SK-N-MC (cell line): Measurements from ENCODE around the gene WDR49.
"Not testable (repeated sequence)": the region's sequence is repeated elsewhere in the genome, so short reads cannot be mapped to it uniquely, and the experiment has no call there.

Source experiments
- DNase-seq: peaks from one replicate; pipeline ENCODE4 v3.0.0-alpha.2; 2011; ENCODE audit warnings: low read depth, low spot score
- H3K27ac ChIP-seq: fragments of 200-600 bp; sonication (generic); 2 replicates; pipeline ENCODE4 v1.5.1; 2016; ENCODE audit warnings: mixed run types
- H3K36me3 ChIP-seq: fragments of 200-600 bp; sonication (generic); 2 replicates; pipeline ENCODE4 v1.6.1; 2017; ENCODE audit warnings: antibody characterized with exemption, low read length, mixed read lengths; ENCODE audit not compliant: insufficient read depth
- H3K4me3 ChIP-seq: fragments of 200-600 bp; sonication (generic); 2 replicates; pipeline ENCODE4 v1.5.1; 2016
- H3K9ac ChIP-seq: fragments of 200-600 bp; sonication (generic); 2 replicates; pipeline ENCODE4 v1.8.0; 2017; ENCODE audit warnings: mixed run types, mixed read lengths; ENCODE audit not compliant: insufficient read length
- H3K9me3 ChIP-seq: fragments of 200-600 bp; sonication (generic); 2 replicates; pipeline ENCODE4 v1.6.1; 2017; ENCODE audit warnings: low read depth, mild to moderate bottlenecking, antibody characterized with exemption, low read length, moderate library complexity, mixed read lengths
- EZH2 ChIP-seq: fragments of 200-600 bp; sonication (generic); IDR thresholded peaks from one replicate; pipeline ENCODE4 v1.6.1; 2017; ENCODE audit warnings: antibody characterized with exemption
- FOXP2 ChIP-seq: optimal IDR thresholded peaks from 2 replicates; pipeline ENCODE3; 2011; ENCODE audit warnings: mild to moderate bottlenecking, moderate library complexity; ENCODE audit not compliant: insufficient read depth; ENCODE audit errors: extremely low read length, control extremely low read depth
- POLR2AphosphoS5 ChIP-seq: IDR thresholded peaks from 2 replicates; pipeline ENCODE4 v1.6.1; 2012; ENCODE audit warnings: mild to moderate bottlenecking, low read depth, low read length, borderline replicate concordance

The WDR49 gene

DNA sequence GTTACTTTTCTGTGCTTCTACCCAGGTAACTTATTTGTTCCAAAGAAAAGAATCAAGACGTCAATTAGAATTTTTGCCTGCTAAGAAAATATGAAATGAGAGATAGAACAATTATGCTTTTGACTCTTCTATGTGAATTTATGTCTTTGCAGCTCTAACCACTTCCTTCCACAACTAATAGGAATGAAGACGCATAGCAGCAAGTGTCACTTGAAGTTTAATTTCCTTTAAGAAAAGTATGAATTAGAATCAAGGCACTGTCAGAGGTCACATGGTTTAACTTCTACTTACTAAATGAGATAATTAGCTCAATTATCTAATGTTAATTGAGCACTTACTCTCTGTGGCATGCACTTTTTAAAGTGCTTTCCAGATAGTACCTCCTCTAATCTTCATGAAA, 3.3 kb downstream of the WDR49 start:
- no peaks in the 10 kb centered on the region for H3K9me3 ChIP-seq
- TF ChIP-seq EZH2 = no peak
- TF ChIP-seq POLR2AphosphoS5 = no peak
- TF ChIP-seq FOXP2 = no peak
- H3K9ac ChIP-seq = no peak overlapping the region
- H3K27ac ChIP-seq = no peak overlapping the region
- DNase-seq = peak; percentile 14
- no peak overlapping the region for H3K4me3 ChIP-seq
- H3K36me3 ChIP-seq = no peaks in the 10 kb centered on the region

DNA sequence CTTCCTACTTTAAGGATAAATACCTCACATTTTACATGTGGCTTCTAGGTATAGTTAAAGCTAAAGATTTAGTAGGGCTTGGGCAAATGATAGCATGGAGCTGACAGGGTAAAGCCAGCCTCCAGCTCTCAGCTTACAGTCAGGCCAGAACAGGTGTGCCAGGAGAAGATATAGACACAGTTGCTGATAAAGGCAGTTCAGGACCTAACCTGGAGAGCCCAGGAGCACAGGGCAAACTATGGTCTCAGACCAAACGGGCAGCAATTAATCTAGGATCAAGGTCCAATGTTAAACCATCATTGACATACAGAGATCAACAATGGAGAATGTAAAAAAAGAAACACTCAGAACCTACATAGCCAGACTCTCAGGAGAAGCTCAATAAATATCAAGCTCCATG, 4.0 kb downstream of the WDR49 start:
- no peak overlapping the region for H3K9ac ChIP-seq
- no peaks in the 10 kb centered on the region for H3K9me3 ChIP-seq
- DNase-seq = no peak
- H3K4me3 ChIP-seq = no peak overlapping the region
- no peaks in the 10 kb centered on the region for H3K36me3 ChIP-seq
- no peak for TF ChIP-seq POLR2AphosphoS5
- TF ChIP-seq EZH2 = no peak
- TF ChIP-seq FOXP2 = no peak
- no peak overlapping the region for H3K27ac ChIP-seq

DNA sequence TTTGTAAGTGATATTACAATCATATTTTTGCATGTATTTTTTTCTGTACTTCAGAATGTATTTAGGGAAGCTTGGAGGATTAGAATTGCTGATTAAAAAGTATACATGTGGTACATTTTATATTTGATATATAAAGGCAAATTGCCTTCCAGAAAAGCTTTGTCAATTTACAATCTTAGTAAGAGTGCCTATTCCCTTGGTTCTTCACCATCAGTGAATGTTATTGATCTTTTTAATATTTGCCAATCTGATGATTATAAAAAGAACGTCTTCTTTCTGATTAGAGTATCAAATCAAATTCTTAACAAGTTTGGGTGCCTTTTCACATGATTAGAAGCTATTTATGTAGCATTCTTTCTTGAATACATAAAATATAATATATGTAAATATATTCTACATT, 9.1 kb downstream of the WDR49 start:
- H3K27ac ChIP-seq = no peak overlapping the region
- no peaks in the 10 kb centered on the region for H3K36me3 ChIP-seq
- no peak overlapping the region for H3K4me3 ChIP-seq
- no peak for DNase-seq
- peaks cover 8% of the 10 kb centered on the region; the same call in 1 of the 2 replicates for H3K9me3 ChIP-seq
- no peak for TF ChIP-seq FOXP2
- TF ChIP-seq EZH2 = no peak
- TF ChIP-seq POLR2AphosphoS5 = no peak
- no peak overlapping the region for H3K9ac ChIP-seq

DNA sequence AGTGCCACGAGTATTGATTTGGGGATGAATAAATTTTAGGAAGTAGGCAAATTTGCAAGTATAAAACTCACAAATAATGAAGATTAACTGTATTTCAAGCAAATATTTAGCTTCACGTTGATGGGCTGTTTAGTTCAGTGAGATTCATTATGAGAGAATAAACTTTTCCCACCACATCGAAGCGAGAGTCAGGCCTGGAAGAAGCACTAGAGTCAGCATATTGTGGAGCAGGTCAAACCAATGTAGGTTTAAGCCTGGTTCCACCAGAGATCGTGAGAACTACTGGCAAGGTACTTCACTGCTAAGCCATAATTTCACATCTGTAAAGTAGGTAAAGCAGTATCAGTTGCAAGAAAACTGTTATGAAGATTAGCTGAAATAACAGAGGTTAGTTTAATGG, 22.3 kb downstream of the WDR49 start:
- TF ChIP-seq EZH2 (no peak), FOXP2 (no peak), POLR2AphosphoS5 (no peak)

DNA sequence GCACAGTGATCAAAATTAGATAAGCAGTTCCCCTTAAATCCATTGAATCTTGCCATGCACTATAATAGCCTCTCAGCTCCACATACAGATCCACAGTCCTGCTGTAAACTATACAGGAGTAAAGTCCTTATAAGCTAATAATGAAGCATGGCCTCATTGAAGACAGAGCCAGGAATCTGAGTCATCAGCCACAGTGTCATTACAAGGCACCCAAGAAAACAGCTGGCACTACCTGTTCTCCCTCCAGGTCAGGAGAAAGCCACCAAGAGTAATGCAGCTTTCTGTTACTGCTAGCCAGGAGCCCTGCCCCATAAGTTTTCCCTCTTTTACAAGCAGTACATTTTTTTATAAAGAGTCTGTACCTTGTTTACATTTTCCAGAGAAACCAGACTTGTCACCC, 27.3 kb downstream of the WDR49 start:
- H3K27ac ChIP-seq = no peak overlapping the region
- TF ChIP-seq POLR2AphosphoS5 = no peak
- no peak for TF ChIP-seq FOXP2
- no peak for TF ChIP-seq EZH2
- H3K9me3 ChIP-seq = no peaks in the 10 kb centered on the region

More for the DNA sequence above, 22.3 kb downstream of the WDR49 start:
- DNase-seq = no peak
- H3K9ac ChIP-seq = no peak overlapping the region
- no peak overlapping the region for H3K4me3 ChIP-seq
- H3K9me3 ChIP-seq = no peaks in the 10 kb centered on the region
- no peaks in the 10 kb centered on the region for H3K36me3 ChIP-seq
- H3K27ac ChIP-seq = no peak overlapping the region

DNA sequence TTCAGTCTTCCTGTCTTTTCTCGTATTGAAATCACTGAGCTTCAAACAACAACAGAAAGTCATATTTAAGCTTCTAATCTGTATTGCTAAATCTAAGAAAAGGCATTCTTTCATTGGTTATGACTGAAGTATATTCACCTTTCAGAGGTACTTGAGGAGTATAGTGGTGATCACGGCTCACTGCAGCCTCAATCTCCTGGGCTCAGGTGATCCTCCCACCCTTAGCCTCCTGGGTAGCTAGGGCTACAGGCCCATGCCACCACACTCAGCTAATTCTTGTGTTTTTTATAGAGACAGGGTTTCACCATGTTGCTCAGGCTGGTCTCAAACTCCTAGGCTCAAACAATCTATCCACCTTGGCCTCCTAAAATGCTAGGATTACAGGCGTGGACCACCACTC, 38.7 kb downstream of the WDR49 start:
- H3K9ac ChIP-seq = no peak overlapping the region
- no peak overlapping the region for H3K4me3 ChIP-seq
- H3K36me3 ChIP-seq = no peaks in the 10 kb centered on the region
- H3K9me3 ChIP-seq = no peaks in the 10 kb centered on the region
- no peak for TF ChIP-seq EZH2
- TF ChIP-seq FOXP2 = no peak
- no peak for TF ChIP-seq POLR2AphosphoS5
- DNase-seq = no peak
- no peak overlapping the region for H3K27ac ChIP-seq

More for the DNA sequence above, 27.3 kb downstream of the WDR49 start:
- no peak overlapping the region for H3K9ac ChIP-seq
- H3K36me3 ChIP-seq = no peaks in the 10 kb centered on the region
- no peak overlapping the region for H3K4me3 ChIP-seq
- DNase-seq = no peak

DNA sequence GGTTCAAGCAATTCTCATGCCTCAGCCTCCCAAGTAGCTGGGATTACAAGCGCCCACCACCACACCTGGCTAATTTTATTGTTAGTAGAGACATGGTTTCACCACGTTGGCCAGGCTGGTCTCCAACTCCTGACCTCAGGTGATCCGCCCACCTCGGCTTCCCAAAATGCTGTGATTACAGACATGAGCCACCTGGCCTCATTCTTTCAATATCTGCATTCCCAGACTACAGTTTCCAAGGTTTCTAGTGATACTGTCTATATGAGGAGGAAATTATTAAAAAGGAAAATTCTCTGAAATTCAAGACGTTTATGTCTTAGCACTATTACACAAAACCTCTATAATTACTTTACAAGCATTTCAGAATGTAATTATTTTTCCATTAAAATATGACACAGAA, 39.5 kb downstream of the WDR49 start:
- not testable (repeated sequence) for H3K4me3 ChIP-seq, DNase-seq, H3K9ac ChIP-seq

GRCh38 chr3:167611718-167612117, 42.0 kb downstream of the WDR49 start:
- TF ChIP-seq FOXP2 (no peak), EZH2 (no peak), POLR2AphosphoS5 (no peak)
- no peak for DNase-seq

More for the DNA sequence above, 39.5 kb downstream of the WDR49 start:
- H3K27ac ChIP-seq, H3K9me3 ChIP-seq, H3K36me3 ChIP-seq: not testable (repeated sequence)

DNA sequence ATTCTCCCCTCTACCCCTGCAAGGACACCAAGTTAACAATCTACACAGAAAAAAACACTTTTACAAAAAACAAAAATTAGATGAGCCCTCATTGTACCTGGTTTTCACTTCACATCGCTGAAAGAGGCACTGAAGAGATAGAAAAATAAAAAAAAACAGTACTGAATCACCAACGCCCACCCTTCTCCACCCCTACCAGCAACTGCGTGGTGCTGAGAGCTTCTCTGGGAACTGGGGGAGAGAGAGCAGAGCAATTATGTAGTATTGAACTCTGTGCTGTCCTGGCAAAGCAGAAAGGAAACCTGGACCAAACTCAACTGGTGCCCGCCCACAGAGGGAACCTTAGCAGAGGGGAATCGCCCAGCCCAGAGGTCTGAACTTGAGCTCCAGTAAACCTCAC, 44.6 kb downstream of the WDR49 start:
- Histone ChIP-seq H3K4me3 (no peak overlapping the region), H3K36me3 (no peaks in the 10 kb centered on the region), H3K9me3 (no peaks in the 10 kb centered on the region), H3K27ac (no peak overlapping the region), H3K9ac (no peak overlapping the region)
- DNase-seq = no peak
- no peak for TF ChIP-seq EZH2
- TF ChIP-seq FOXP2 = no peak
- no peak for TF ChIP-seq POLR2AphosphoS5

More at GRCh38 chr3:167611718-167612117, 42.0 kb downstream of the WDR49 start:
- Histone ChIP-seq H3K9me3 (no peaks in the 10 kb centered on the region), H3K27ac (no peak overlapping the region), H3K4me3 (no peak overlapping the region), H3K36me3 (no peaks in the 10 kb centered on the region), H3K9ac (no peak overlapping the region)

DNA sequence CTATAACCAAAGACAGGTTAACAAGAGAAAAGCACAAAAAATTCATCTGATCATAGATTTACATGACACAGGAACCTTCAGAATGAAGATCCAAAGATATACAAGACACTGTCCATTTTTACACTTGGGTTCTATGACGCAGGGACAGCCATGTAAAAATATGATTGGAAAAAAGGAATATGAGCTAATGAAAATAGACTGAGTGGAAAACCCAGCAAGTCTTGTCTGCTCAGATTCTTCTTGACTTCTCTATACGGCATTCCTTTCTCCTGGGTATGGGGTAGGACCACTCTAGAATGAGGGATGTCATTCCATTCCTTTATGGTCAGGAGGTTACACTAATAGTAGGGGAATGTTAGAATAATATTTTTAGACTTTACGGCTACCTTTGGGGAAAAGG, 46.9 kb downstream of the WDR49 start:
- H3K9me3 ChIP-seq = no peaks in the 10 kb centered on the region
- no peak for TF ChIP-seq FOXP2
- TF ChIP-seq EZH2 = no peak
- TF ChIP-seq POLR2AphosphoS5 = no peak
- no peak overlapping the region for H3K4me3 ChIP-seq
- no peak for DNase-seq
- H3K36me3 ChIP-seq = no peaks in the 10 kb centered on the region
- H3K27ac ChIP-seq = no peak overlapping the region
- H3K9ac ChIP-seq = no peak overlapping the region
